ENCODE results near the gene ANKRD53. TPM values are rescaled to one million over a fixed set of nuclear protein-coding genes. Genes with fewer than 3 reads are reported as not detected.
"Not testable (repeated sequence)": the region's sequence is repeated elsewhere in the genome, so short reads cannot be mapped to it uniquely, and the experiment has no call there.

ANKRD53 gene
- total RNA-seq, 4 donors from 2014 or later: 0.18 to 0.76 TPM; not detected in 2

- no peak for TF ChIP-seq CTCF (IDR thresholded peaks at IDR 0.05)
- no peak for TF ChIP-seq POLR2A (IDR thresholded peaks at IDR 0.05)
- Histone ChIP-seq H3K4me3 (no peak overlapping the region), H3K4me1 (peaks cover 0 to 2% (median 0%) of the 10 kb centered on the region in 3 donors), H3K36me3 (no peaks in the 10 kb centered on the region), H3K27me3 (peaks cover 0 to 24% (median 0%) of the 10 kb centered on the region in 4 donors), H3K9me3 (no peaks in the 10 kb centered on the region), H3K27ac (no peak overlapping the region)
- 24 to 83% methylated on average over 2 of the region's 5 CpGs for WGBS, 2 donors
- intact Hi-C loops (cut with DNase I): no loop called here
- DNase-seq: no peak
Observed at GRCh38 chr2:71006955-71007799, 28.7 kb downstream of the ANKRD53 start.

- Histone ChIP-seq H3K36me3 (no peaks in the 10 kb centered on the region), H3K4me1 (no peaks in the 10 kb centered on the region), H3K4me3 (no peak overlapping the region), H3K27me3 (peaks cover 0 to 26% (median 0%) of the 10 kb centered on the region in 4 donors), H3K27ac (no peak overlapping the region), H3K9me3 (no peaks in the 10 kb centered on the region)
- intact Hi-C loops (cut with DNase I): no loop called here
- no peak for DNase-seq
- 96% methylated on average over 11 of the region's 13 CpGs; no CpG with 5 or more reads in 1 of the 2 donors for WGBS, 2 donors
- TF ChIP-seq CTCF (IDR thresholded peaks at IDR 0.05): no peak
- no peak for TF ChIP-seq POLR2A (IDR thresholded peaks at IDR 0.05)
Observed at GRCh38 chr2:71008342-71008741, 29.9 kb downstream of the ANKRD53 start.

- intact Hi-C loops (cut with DNase I); H3K36me3 ChIP-seq; DNase-seq; H3K4me1 ChIP-seq; H3K9me3 ChIP-seq; H3K27ac ChIP-seq; H3K4me3 ChIP-seq: not testable (repeated sequence)
- 19 to 39% methylated on average over 2 to 6 of the region's 6 CpGs for WGBS, 2 donors
- H3K27me3 ChIP-seq: peaks cover 0 to 28% (median 0%) of the 10 kb centered on the region in 4 donors
Observed at GRCh38 chr2:71011786-71012185, 33.4 kb downstream of the ANKRD53 start.

GRCh38 chr2:71018625-71019024, 40.2 kb downstream of the ANKRD53 start:
- WGBS, 2 donors: 80 to 83% methylated on average over 8 of the region's 8 CpGs
- intact Hi-C loops (cut with DNase I): no loop called here
- DNase-seq: no peak
- Histone ChIP-seq H3K9me3 (no peaks in the 10 kb centered on the region), H3K27ac (no peak overlapping the region), H3K4me3 (no peak overlapping the region), H3K4me1 (peaks cover 0 to 10% (median 0%) of the 10 kb centered on the region in 3 donors), H3K27me3 (no peaks in the 10 kb centered on the region), H3K36me3 (no peaks in the 10 kb centered on the region)
- TF ChIP-seq POLR2A (IDR thresholded peaks at IDR 0.05) (no peak), CTCF (IDR thresholded peaks at IDR 0.05) (no peak)

GRCh38 chr2:71019989-71020388, 41.6 kb downstream of the ANKRD53 start:
- H3K36me3 ChIP-seq; H3K4me3 ChIP-seq; DNase-seq; H3K27me3 ChIP-seq; intact Hi-C loops (cut with DNase I); H3K27ac ChIP-seq; H3K9me3 ChIP-seq: not testable (repeated sequence)
- H3K4me1 ChIP-seq: peaks cover 0 to 17% (median 0%) of the 10 kb centered on the region in 3 donors
- WGBS, 2 donors: 81 to 83% methylated on average over 6 of the region's 6 CpGs

- DNase-seq; intact Hi-C loops (cut with DNase I): not testable (repeated sequence)
Observed at GRCh38 chr2:71021394-71021793, 43.0 kb downstream of the ANKRD53 start.

More at GRCh38 chr2:71021394-71021793, 43.0 kb downstream of the ANKRD53 start:
- not testable (repeated sequence) for H3K4me3 ChIP-seq, H3K27ac ChIP-seq, H3K36me3 ChIP-seq, H3K27me3 ChIP-seq, H3K9me3 ChIP-seq
- WGBS, 2 donors: 71 to 72% methylated on average over 12 to 13 of the region's 14 CpGs
- H3K4me1 ChIP-seq: peaks cover 0 to 17% (median 0%) of the 10 kb centered on the region in 3 donors

All from esophagus squamous epithelium (tissue), 5 donors.